HepG2 (cell line): Measurements from ENCODE around the gene TST. TPM values are rescaled to one million over a fixed set of nuclear protein-coding genes. Genes with fewer than 3 reads are reported as not detected.

Experiments used
- HNRNPL ChIP-seq: fragments of 200-400 bp; formaldehyde crosslinking; IDR thresholded peaks from 2 replicates; pipeline ENCODE4 v1.6.1; 2017; ENCODE audit warnings: mild to moderate bottlenecking, low read depth, low read length
- HOXA3 ChIP-seq: sonication (generic); formaldehyde crosslinking; IDR thresholded peaks from 2 replicates; pipeline ENCODE4 v1.5.0; 2020; ENCODE audit warnings: missing genetic modification reagents
- KDM1A ChIP-seq: IDR thresholded peaks from 2 replicates; pipeline ENCODE4 v1.6.1; 2016; ENCODE audit warnings: missing compliant biosample characterization
- KDM3A ChIP-seq: IDR thresholded peaks from 2 replicates; pipeline ENCODE4 v1.6.1; 2018; ENCODE audit warnings: low read depth, missing compliant biosample characterization
- KLF9 ChIP-seq: IDR thresholded peaks from 2 replicates; pipeline ENCODE4 v1.6.1; 2016; ENCODE audit warnings: low read depth
- MAZ ChIP-seq, 2 experiments: sonication (generic) in 1 of 2; formaldehyde crosslinking in 1 of 2; IDR thresholded peaks; 2 replicates each; pipeline versions ENCODE4 v1.5.0 to v1.6.1; 2012 to 2020; ENCODE audit warnings: low read depth in 2 of 2, mild to moderate bottlenecking in 2 of 2, borderline replicate concordance in 1 of 2, improper control_type of control experiment in 1 of 2, low read length in 1 of 2, missing genetic modification reagents in 1 of 2, moderate library complexity in 1 of 2
- MXI1 ChIP-seq: IDR thresholded peaks from 3 replicates; pipeline ENCODE4 v1.6.1; 2012; ENCODE audit warnings: low read depth, low read length, inconsistent platforms, borderline replicate concordance
- NFYB ChIP-seq: sonication (generic); formaldehyde crosslinking; IDR thresholded peaks from 2 replicates; pipeline ENCODE4 v1.4.0; 2020; ENCODE audit warnings: missing genetic modification reagents
- NKX3-1 ChIP-seq: sonication (generic); formaldehyde crosslinking; IDR thresholded peaks from 2 replicates; pipeline ENCODE4 v1.5.0; 2020; ENCODE audit warnings: missing genetic modification reagents
- PLRG1 ChIP-seq: fragments of 450-650 bp; conservative IDR thresholded peaks from 2 replicates; pipeline ENCODE4 v1.6.1; 2016
- RAD21 ChIP-seq: fragments of 450-650 bp; formaldehyde crosslinking; IDR thresholded peaks from 2 replicates; pipeline ENCODE4 v1.5.0; 2020; ENCODE audit warnings: mild to moderate bottlenecking
- REL ChIP-seq: sonication (generic); formaldehyde crosslinking; conservative IDR thresholded peaks from 2 replicates; pipeline ENCODE4 v1.8.0; 2022; ENCODE audit warnings: mild to moderate bottlenecking, missing genetic modification reagents, moderate library complexity
- SALL1 ChIP-seq: sonication (generic); formaldehyde crosslinking; IDR thresholded peaks from 2 replicates; pipeline ENCODE4 v1.8.0; 2022; ENCODE audit warnings: mild to moderate bottlenecking, missing genetic modification reagents
- SIN3A ChIP-seq: IDR thresholded peaks from 2 replicates; pipeline ENCODE4 v1.6.1; 2011; ENCODE audit warnings: low read depth, mild to moderate bottlenecking, control low read depth, low read length, borderline replicate concordance
- SP4 ChIP-seq: sonication (generic); formaldehyde crosslinking; IDR thresholded peaks from 2 replicates; pipeline ENCODE4 v1.8.1; 2023; ENCODE audit warnings: mild to moderate bottlenecking, missing genetic modification reagents
- SPEN ChIP-seq: sonication (generic); formaldehyde crosslinking; IDR thresholded peaks from 2 replicates; pipeline ENCODE4 v1.5.1; 2020; ENCODE audit warnings: low read depth, mild to moderate bottlenecking, missing genetic modification reagents
- SRY ChIP-seq: sonication (generic); formaldehyde crosslinking; IDR thresholded peaks from 2 replicates; pipeline ENCODE4 v1.8.0; 2022; ENCODE audit warnings: mild to moderate bottlenecking, missing genetic modification reagents
- TGIF2 ChIP-seq: IDR thresholded peaks from 2 replicates; pipeline ENCODE4 v1.6.1; 2016; ENCODE audit warnings: control low read depth, missing compliant biosample characterization
- TOPORS ChIP-seq: sonication (generic); formaldehyde crosslinking; IDR thresholded peaks from 2 replicates; pipeline ENCODE4 v1.8.0; 2023; ENCODE audit warnings: mild to moderate bottlenecking, missing genetic modification reagents
- ZBTB42 ChIP-seq: sonication (generic); formaldehyde crosslinking; IDR thresholded peaks from 2 replicates; pipeline ENCODE4 v1.5.0; 2020; ENCODE audit warnings: mild to moderate bottlenecking, missing genetic modification reagents
- ZFP36 ChIP-seq: fragments of 150-350 bp; IDR thresholded peaks from 2 replicates; pipeline ENCODE4 v1.6.1; 2018; ENCODE audit warnings: borderline replicate concordance, low read length, low read depth; ENCODE audit not compliant: partially characterized antibody
- ZNF558 ChIP-seq: sonication (generic); formaldehyde crosslinking; IDR thresholded peaks from 2 replicates; pipeline ENCODE4 v1.9.0; 2022; ENCODE audit warnings: mild to moderate bottlenecking, missing genetic modification reagents, borderline replicate concordance
- ZNF567 ChIP-seq: sonication (generic); formaldehyde crosslinking; IDR thresholded peaks from 2 replicates; pipeline ENCODE4 v1.8.1; 2023; ENCODE audit warnings: mild to moderate bottlenecking, missing genetic modification reagents, borderline replicate concordance
- ZNF790 ChIP-seq: sonication (generic); formaldehyde crosslinking; IDR thresholded peaks from 2 replicates; pipeline ENCODE4 v1.8.0; 2022; ENCODE audit warnings: missing genetic modification reagents, mild to moderate bottlenecking, borderline replicate concordance
- ZSCAN12 ChIP-seq: sonication (generic); formaldehyde crosslinking; IDR thresholded peaks from 2 replicates; pipeline ENCODE4 v1.9.0; 2021; ENCODE audit warnings: mild to moderate bottlenecking, missing genetic modification reagents
- polyA plus RNA-seq, 8 experiments: library from polyadenylated mRNA; depleted of rRNA in 3 of 8; stranded (reverse) in 7 of 8; unstranded in 1 of 8; fragments of >200 nt; fragmentation: Illumina TruSeq in 4 of 8; extraction: Trizol in 4 of 8; gene quantifications; 2 replicates each; pipeline versions ENCODE4 v1.2.1 to v1.2.3, GENCODE V29; 2011 to 2016; ENCODE audit warnings: low read depth in 4 of 8, missing spikeins in 1 of 8, mixed read lengths in 1 of 8; ENCODE audit not compliant: insufficient read depth in 1 of 8
- total RNA-seq, 5 experiments: library from RNA; depleted of rRNA; stranded (reverse); fragments of >200 nt; fragmentation: Illumina TruSeq; extraction: Trizol; gene quantifications; 2 replicates each; pipeline ENCODE4 v1.2.3, GENCODE V29; 2016; ENCODE audit warnings: low read depth in 1 of 5
- TF ChIP-seq, protein P1 (sequence below): sonication (generic); formaldehyde crosslinking; IDR thresholded peaks from 2 replicates; pipeline ENCODE4 v1.8.0; 2022; ENCODE audit warnings: low read depth, missing genetic modification reagents
- TF ChIP-seq, protein P2 (sequence below): IDR thresholded peaks from 2 replicates; pipeline ENCODE4 v1.6.1; 2018; ENCODE audit warnings: missing genetic modification reagents, mild to moderate bottlenecking, missing compliant biosample characterization

TST gene
- total and polyA plus RNA-seq, 2 of the 13 experiments (the other 11 are each of a cell fraction or from before 2014, with no cell fraction given): 44.6 to 63.6 TPM

DNA sequence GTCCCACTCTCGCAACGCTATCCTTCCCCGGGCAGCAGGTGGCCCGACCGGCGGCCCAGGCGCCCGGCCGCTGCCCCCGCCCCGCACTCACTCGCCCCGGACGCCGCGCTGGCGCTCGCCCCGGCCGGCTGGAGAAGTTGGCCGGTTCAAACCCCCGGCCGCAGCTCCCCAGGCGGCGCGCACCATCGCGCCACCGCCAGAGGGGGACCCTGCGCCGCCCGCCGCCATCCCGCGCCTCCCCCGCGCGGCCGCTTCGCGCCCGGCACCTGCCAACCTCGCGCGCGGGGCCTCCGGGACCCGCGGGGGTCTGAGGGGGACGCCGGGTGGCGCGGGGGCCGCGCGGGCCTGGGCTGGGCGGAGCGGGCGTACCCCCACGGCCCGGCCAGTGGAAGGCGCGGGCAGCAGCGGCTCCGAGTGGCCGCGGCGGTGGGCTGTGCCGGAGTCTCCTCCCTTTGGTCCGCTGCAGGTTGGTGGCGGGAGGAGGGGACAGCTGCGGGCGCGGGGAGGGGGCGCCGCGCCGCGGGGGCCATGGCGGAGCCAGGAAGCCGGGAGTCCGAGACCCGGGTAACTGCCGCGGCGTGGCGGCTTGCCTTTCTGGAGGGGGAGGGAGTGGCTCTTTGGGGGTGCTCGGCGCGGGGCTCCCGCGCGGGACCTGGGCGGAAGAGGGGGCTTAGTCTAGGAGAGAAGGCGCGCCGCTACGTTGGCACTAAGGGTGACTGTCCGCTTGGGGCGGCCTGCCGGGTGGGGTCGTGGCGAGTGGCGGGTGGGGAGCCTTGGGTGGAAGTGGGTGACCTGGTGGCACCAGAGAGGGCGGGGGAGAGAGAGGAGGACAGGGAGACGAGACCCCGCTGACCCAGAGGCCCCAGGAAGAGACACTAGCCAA lies at the start of gene TST, which contains the start of gene MPST (continued):
- TF ChIP-seq SRY (CRISPR knock-in tag): no peak
- peak; percentile 38 for TF ChIP-seq SP4 (CRISPR knock-in tag)
- 0 out of 2 replicates have a peak, but pooled peaks have one; percentile 61 for TF ChIP-seq ZNF558
- TF ChIP-seq, protein P1, sequence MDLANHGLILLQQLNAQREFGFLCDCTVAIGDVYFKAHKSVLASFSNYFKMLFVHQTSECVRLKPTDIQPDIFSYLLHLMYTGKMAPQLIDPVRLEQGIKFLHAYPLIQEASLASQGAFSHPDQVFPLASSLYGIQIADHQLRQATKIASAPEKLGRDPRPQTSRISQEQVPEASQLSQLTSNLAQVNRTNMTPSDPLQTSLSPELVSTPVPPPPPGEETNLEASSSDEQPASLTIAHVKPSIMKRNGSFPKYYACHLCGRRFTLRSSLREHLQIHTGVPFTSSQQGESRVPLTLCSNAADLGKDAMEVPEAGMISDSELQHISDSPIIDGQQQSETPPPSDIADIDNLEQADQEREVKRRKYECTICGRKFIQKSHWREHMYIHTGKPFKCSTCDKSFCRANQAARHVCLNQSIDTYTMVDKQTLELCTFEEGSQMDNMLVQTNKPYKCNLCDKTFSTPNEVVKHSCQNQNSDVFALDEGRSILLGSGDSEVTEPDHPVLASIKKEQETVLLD: 0 out of 2 replicates have a peak, but pooled peaks have one; percentile 39
- no peak for TF ChIP-seq KDM1A (CRISPR knock-in tag)
- peak; percentile 28 for TF ChIP-seq HOXA3
- 0 out of 2 replicates have a peak, but pooled peaks have one; percentile 39 for TF ChIP-seq TGIF2 (CRISPR knock-in tag)
- TF ChIP-seq REL (CRISPR knock-in tag): no peak
- TF ChIP-seq NFYB (CRISPR knock-in tag): peak; percentile 11; the same call in 1 of the 2 replicates
- TF ChIP-seq MXI1: peak; percentile 12; the same call in 1 of the 3 replicates
- 0 out of 2 replicates have a peak, but pooled peaks have one; percentile 22 for TF ChIP-seq ZNF567 (CRISPR knock-in tag)
- TF ChIP-seq HNRNPL: peak; percentile 79; the same call in 1 of the 2 replicates
- peak; percentile 40; the same call in 1 of the 2 replicates for TF ChIP-seq SALL1 (CRISPR knock-in tag)
- TF ChIP-seq TOPORS (CRISPR knock-in tag): no peak
- no peak for TF ChIP-seq ZFP36
- no peak for TF ChIP-seq PLRG1
- TF ChIP-seq, protein P2, sequence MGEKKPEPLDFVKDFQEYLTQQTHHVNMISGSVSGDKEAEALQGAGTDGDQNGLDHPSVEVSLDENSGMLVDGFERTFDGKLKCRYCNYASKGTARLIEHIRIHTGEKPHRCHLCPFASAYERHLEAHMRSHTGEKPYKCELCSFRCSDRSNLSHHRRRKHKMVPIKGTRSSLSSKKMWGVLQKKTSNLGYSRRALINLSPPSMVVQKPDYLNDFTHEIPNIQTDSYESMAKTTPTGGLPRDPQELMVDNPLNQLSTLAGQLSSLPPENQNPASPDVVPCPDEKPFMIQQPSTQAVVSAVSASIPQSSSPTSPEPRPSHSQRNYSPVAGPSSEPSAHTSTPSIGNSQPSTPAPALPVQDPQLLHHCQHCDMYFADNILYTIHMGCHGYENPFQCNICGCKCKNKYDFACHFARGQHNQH (CRISPR knock-in tag): peak; percentile 32; the same call in 1 of the 2 replicates
- 0 out of 2 replicates have a peak, but pooled peaks have one; percentile 23 for TF ChIP-seq NKX3-1 (CRISPR knock-in tag)
- TF ChIP-seq ZNF790 (CRISPR knock-in tag): no peak
- TF ChIP-seq KLF9 (CRISPR knock-in tag): no peak
- TF ChIP-seq SPEN: peak; percentile 28; the same call in 1 of the 2 replicates
- TF ChIP-seq RAD21 (CRISPR knock-in tag): peak; percentile 31; the same call in 1 of the 2 replicates
- TF ChIP-seq ZSCAN12 (CRISPR knock-in tag): 0 out of 2 replicates have a peak, but pooled peaks have one; percentile 53
- TF ChIP-seq SIN3A: peak; percentile 61; the same call in 1 of the 2 replicates
- peak; percentile 77; the same call in 1 of the 2 replicates for TF ChIP-seq MAZ (IDR thresholded peaks at IDR 0.05; ENCODE audit: borderline replicate concordance, low read depth, low read length)
- peak; percentile 65; the same call in 1 of the 2 replicates for TF ChIP-seq MAZ (CRISPR knock-in tag; IDR thresholded peaks at IDR 0.05; ENCODE audit: low read depth)
- no peak; the same call in 1 of the 2 replicates for TF ChIP-seq KDM3A (CRISPR knock-in tag)
- TF ChIP-seq ZBTB42 (CRISPR knock-in tag): peak; percentile 52; the same call in 1 of the 2 replicates
